WTC11 (cell line): Measurements from ENCODE around the gene MAP3K7. TPM values are rescaled to one million over a fixed set of nuclear protein-coding genes. Genes with fewer than 3 reads are reported as not detected.

Experiments used
- ATAC-seq: fragments of 200-7000 bp; cut with Tn5 transposase; 2 replicates; pipeline ENCODE4 v1.10.0; 2021; ENCODE audit warnings: mild to moderate bottlenecking, moderate library complexity
- CTCF ChIA-PET: fragments of 300-600 bp; sonication (Branson Sonifier 250); formaldehyde crosslinking; loops from one replicate; lab custom pipeline; 2021; ENCODE audit warnings: antibody characterized with exemption; lab: Charles Lee
- POLR2A ChIA-PET: fragments of 350-600 bp; sonication (Branson Sonifier 250); formaldehyde crosslinking; loops from one replicate; lab custom pipeline; 2021; ENCODE audit warnings: antibody characterized with exemption; lab: Charles Lee
- DNase-seq: peaks from one replicate; pipeline ENCODE4 v3.0.0; 2021; ENCODE audit warnings: low spot score
- H3K27ac Mint-ChIP-seq: 2 replicates; pipeline ENCODE4 v1.8.0; 2021; ENCODE audit warnings: mixed read lengths
- H3K27me3 Mint-ChIP-seq: 2 replicates; pipeline ENCODE4 v1.8.0; 2021; ENCODE audit warnings: low read depth, mild to moderate bottlenecking, moderate library complexity, mixed read lengths
- H3K36me3 Mint-ChIP-seq: 2 replicates; pipeline ENCODE4 v1.8.0; 2021; ENCODE audit warnings: mixed read lengths
- H3K4me1 Mint-ChIP-seq: 2 replicates; pipeline ENCODE4 v1.8.0; 2022; ENCODE audit warnings: mixed read lengths
- H3K4me3 Mint-ChIP-seq: 2 replicates; pipeline ENCODE4 v1.8.0; 2021; ENCODE audit warnings: mild to moderate bottlenecking, moderate library complexity, mixed read lengths
- H3K9me3 Mint-ChIP-seq: 2 replicates; pipeline ENCODE4 v1.8.0; 2021; ENCODE audit warnings: mixed read lengths
- CBFB ChIP-seq: sonication (generic); formaldehyde crosslinking; IDR thresholded peaks from 2 replicates; pipeline ENCODE4 v1.8.1; 2022; ENCODE audit warnings: mild to moderate bottlenecking, low read depth, missing genetic modification reagents
- ESRRA ChIP-seq: sonication (generic); formaldehyde crosslinking; IDR thresholded peaks from 2 replicates; pipeline ENCODE4 v1.8.1; 2022; ENCODE audit warnings: mild to moderate bottlenecking, missing genetic modification reagents, borderline replicate concordance
- FOXJ3 ChIP-seq: sonication (generic); formaldehyde crosslinking; IDR thresholded peaks from 2 replicates; pipeline ENCODE4 v1.9.0; 2021; ENCODE audit warnings: missing genetic modification reagents, mild to moderate bottlenecking, borderline replicate concordance
- FOXP1 ChIP-seq: sonication (generic); formaldehyde crosslinking; IDR thresholded peaks from 2 replicates; pipeline ENCODE4 v1.8.0; 2022; ENCODE audit warnings: missing genetic modification reagents, mild to moderate bottlenecking, moderate library complexity, borderline replicate concordance
- FOXP4 ChIP-seq: sonication (generic); formaldehyde crosslinking; IDR thresholded peaks from 2 replicates; pipeline ENCODE4 v1.8.0; 2022; ENCODE audit warnings: mild to moderate bottlenecking, missing genetic modification reagents
- GRHL2 ChIP-seq: fragments of 250-450 bp; sonication (Bioruptor Pico); IDR thresholded peaks from 2 replicates; pipeline ENCODE4 v1.8.0; 2022; ENCODE audit warnings: mild to moderate bottlenecking, moderate library complexity; ENCODE audit not compliant: insufficient replicate concordance, severe bottlenecking
- IRF2 ChIP-seq: sonication (generic); formaldehyde crosslinking; IDR thresholded peaks from 2 replicates; pipeline ENCODE4 v1.8.0; 2022; ENCODE audit warnings: low read depth, missing genetic modification reagents, borderline replicate concordance
- JUN ChIP-seq: sonication (generic); formaldehyde crosslinking; IDR thresholded peaks from 2 replicates; pipeline ENCODE4 v1.8.0; 2023; ENCODE audit warnings: mild to moderate bottlenecking, missing genetic modification reagents
- MXD4 ChIP-seq: fragments of 250-450 bp; sonication (Bioruptor Pico); IDR thresholded peaks from 2 replicates; pipeline ENCODE4 v1.8.0; 2021; ENCODE audit warnings: mild to moderate bottlenecking, moderate library complexity, borderline replicate concordance
- OVOL2 ChIP-seq: fragments of 250-450 bp; sonication (Bioruptor Pico); IDR thresholded peaks from 2 replicates; pipeline ENCODE4 v1.9.0; 2021; ENCODE audit warnings: mild to moderate bottlenecking, borderline replicate concordance
- PREB ChIP-seq: sonication (generic); formaldehyde crosslinking; IDR thresholded peaks from 2 replicates; pipeline ENCODE4 v1.8.1; 2022; ENCODE audit warnings: mild to moderate bottlenecking, missing genetic modification reagents, moderate library complexity, borderline replicate concordance
- RORB ChIP-seq: fragments of 250-450 bp; sonication (Bioruptor Pico); IDR thresholded peaks from 2 replicates; pipeline ENCODE4 v1.9.0; 2021; ENCODE audit warnings: mild to moderate bottlenecking
- SOX15 ChIP-seq: fragments of 250-450 bp; sonication (Bioruptor Pico); IDR thresholded peaks from 2 replicates; pipeline ENCODE4 v1.9.0; 2021; ENCODE audit warnings: mild to moderate bottlenecking
- ZMAT4 ChIP-seq: fragments of 250-450 bp; sonication (Bioruptor Pico); IDR thresholded peaks from 2 replicates; pipeline ENCODE4 v1.9.0; 2021; ENCODE audit warnings: mild to moderate bottlenecking
- ZNF121 ChIP-seq: sonication (generic); formaldehyde crosslinking; IDR thresholded peaks from 2 replicates; pipeline ENCODE4 v1.8.0; 2023; ENCODE audit warnings: missing genetic modification reagents
- ZNF396 ChIP-seq: fragments of 250-450 bp; sonication (Bioruptor Pico); IDR thresholded peaks from 2 replicates; pipeline ENCODE4 v1.8.0; 2021; ENCODE audit warnings: mild to moderate bottlenecking, moderate library complexity, borderline replicate concordance
- ZNF416 ChIP-seq: fragments of 250-450 bp; sonication (Bioruptor Pico); IDR thresholded peaks from 2 replicates; pipeline ENCODE4 v1.9.0; 2021; ENCODE audit warnings: mild to moderate bottlenecking, inconsistent platforms
- total RNA-seq: library from RNA; stranded (reverse); gene quantifications from 3 replicates; pipeline ENCODE4 v1.2.3, GENCODE V29; 2021
- TF ChIP-seq, protein P1 (sequence below): fragments of 250-450 bp; sonication (Bioruptor Pico); IDR thresholded peaks from 2 replicates; pipeline ENCODE4 v1.9.0; 2021; ENCODE audit warnings: mild to moderate bottlenecking, borderline replicate concordance
- TF ChIP-seq, protein P2 (sequence below): sonication (generic); formaldehyde crosslinking; IDR thresholded peaks from 2 replicates; pipeline ENCODE4 v1.8.1; 2023; ENCODE audit warnings: mild to moderate bottlenecking, missing genetic modification reagents, borderline replicate concordance
- TF ChIP-seq, protein P3 (sequence below): sonication (generic); formaldehyde crosslinking; IDR thresholded peaks from 2 replicates; pipeline ENCODE4 v1.8.1; 2023; ENCODE audit warnings: mild to moderate bottlenecking, missing genetic modification reagents

The MAP3K7 gene
- total RNA-seq, 1 experiment from 2014 or later: 36.7 TPM

GRCh38 chr6:90621581-90621980 is 34.7 kb upstream of the MAP3K7 start (continued):
- TF ChIP-seq, protein P1, sequence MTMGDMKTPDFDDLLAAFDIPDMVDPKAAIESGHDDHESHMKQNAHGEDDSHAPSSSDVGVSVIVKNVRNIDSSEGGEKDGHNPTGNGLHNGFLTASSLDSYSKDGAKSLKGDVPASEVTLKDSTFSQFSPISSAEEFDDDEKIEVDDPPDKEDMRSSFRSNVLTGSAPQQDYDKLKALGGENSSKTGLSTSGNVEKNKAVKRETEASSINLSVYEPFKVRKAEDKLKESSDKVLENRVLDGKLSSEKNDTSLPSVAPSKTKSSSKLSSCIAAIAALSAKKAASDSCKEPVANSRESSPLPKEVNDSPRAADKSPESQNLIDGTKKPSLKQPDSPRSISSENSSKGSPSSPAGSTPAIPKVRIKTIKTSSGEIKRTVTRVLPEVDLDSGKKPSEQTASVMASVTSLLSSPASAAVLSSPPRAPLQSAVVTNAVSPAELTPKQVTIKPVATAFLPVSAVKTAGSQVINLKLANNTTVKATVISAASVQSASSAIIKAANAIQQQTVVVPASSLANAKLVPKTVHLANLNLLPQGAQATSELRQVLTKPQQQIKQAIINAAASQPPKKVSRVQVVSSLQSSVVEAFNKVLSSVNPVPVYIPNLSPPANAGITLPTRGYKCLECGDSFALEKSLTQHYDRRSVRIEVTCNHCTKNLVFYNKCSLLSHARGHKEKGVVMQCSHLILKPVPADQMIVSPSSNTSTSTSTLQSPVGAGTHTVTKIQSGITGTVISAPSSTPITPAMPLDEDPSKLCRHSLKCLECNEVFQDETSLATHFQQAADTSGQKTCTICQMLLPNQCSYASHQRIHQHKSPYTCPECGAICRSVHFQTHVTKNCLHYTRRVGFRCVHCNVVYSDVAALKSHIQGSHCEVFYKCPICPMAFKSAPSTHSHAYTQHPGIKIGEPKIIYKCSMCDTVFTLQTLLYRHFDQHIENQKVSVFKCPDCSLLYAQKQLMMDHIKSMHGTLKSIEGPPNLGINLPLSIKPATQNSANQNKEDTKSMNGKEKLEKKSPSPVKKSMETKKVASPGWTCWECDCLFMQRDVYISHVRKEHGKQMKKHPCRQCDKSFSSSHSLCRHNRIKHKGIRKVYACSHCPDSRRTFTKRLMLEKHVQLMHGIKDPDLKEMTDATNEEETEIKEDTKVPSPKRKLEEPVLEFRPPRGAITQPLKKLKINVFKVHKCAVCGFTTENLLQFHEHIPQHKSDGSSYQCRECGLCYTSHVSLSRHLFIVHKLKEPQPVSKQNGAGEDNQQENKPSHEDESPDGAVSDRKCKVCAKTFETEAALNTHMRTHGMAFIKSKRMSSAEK (CRISPR knock-in tag): no peak
- TF ChIP-seq CBFB (CRISPR knock-in tag) (no peak), ESRRA (CRISPR knock-in tag) (no peak), FOXP1 (CRISPR knock-in tag) (no peak)

DNA sequence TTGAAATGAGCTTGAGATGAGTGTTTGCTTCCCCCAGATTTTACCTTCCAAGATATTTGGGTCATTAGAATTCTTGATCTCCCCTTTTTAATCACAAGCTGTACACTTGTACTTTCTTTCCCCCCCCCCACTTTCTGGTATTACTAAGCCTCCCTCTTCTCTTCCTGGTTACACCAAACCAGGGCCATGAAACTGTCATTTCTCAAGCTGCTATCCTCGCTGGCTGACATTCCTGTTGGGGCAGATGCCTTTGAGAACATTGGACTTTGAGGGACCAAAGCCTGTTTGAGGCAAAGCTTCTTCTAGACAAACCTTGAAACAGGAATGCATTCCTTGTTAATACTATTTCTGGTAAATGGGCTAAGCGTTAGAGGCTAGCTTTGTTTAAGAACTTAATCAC is 32.3 kb upstream of the MAP3K7 start:
- Mint-ChIP-seq H3K27me3 (peaks cover 4% of the 10 kb centered on the region), H3K9me3 (peaks cover 8% of the 10 kb centered on the region), H3K4me3 (no peak overlapping the region), H3K27ac (no peak overlapping the region), H3K36me3 (peaks cover 6% of the 10 kb centered on the region), H3K4me1 (peaks cover 15% of the 10 kb centered on the region)
- DNase-seq (no peak), ATAC-seq (no peak)
- ChIA-PET POLR2A (interaction anchor here (1.0 kb wide), 1 partner anchor 9 kb away, joined by 4 read pairs; no protein-coding TSS in a partner anchor), CTCF (interaction anchor here (0.6 kb wide), 1 partner anchor 142 kb away, joined by 3 read pairs; no protein-coding TSS in a partner anchor)
- TF ChIP-seq CBFB (CRISPR knock-in tag): no peak
- no peak for TF ChIP-seq IRF2 (CRISPR knock-in tag)
- TF ChIP-seq ZNF416 (CRISPR knock-in tag): no peak
- TF ChIP-seq ZNF121 (CRISPR knock-in tag): no peak
- no peak for TF ChIP-seq MXD4 (CRISPR knock-in tag)
- TF ChIP-seq RORB (CRISPR knock-in tag): no peak
- TF ChIP-seq PREB (CRISPR knock-in tag): no peak
- no peak for TF ChIP-seq ZNF396 (CRISPR knock-in tag)
- TF ChIP-seq, protein P2, sequence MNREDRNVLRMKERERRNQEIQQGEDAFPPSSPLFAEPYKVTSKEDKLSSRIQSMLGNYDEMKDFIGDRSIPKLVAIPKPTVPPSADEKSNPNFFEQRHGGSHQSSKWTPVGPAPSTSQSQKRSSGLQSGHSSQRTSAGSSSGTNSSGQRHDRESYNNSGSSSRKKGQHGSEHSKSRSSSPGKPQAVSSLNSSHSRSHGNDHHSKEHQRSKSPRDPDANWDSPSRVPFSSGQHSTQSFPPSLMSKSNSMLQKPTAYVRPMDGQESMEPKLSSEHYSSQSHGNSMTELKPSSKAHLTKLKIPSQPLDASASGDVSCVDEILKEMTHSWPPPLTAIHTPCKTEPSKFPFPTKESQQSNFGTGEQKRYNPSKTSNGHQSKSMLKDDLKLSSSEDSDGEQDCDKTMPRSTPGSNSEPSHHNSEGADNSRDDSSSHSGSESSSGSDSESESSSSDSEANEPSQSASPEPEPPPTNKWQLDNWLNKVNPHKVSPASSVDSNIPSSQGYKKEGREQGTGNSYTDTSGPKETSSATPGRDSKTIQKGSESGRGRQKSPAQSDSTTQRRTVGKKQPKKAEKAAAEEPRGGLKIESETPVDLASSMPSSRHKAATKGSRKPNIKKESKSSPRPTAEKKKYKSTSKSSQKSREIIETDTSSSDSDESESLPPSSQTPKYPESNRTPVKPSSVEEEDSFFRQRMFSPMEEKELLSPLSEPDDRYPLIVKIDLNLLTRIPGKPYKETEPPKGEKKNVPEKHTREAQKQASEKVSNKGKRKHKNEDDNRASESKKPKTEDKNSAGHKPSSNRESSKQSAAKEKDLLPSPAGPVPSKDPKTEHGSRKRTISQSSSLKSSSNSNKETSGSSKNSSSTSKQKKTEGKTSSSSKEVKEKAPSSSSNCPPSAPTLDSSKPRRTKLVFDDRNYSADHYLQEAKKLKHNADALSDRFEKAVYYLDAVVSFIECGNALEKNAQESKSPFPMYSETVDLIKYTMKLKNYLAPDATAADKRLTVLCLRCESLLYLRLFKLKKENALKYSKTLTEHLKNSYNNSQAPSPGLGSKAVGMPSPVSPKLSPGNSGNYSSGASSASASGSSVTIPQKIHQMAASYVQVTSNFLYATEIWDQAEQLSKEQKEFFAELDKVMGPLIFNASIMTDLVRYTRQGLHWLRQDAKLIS (CRISPR knock-in tag): no peak
- TF ChIP-seq JUN (CRISPR knock-in tag): no peak
- TF ChIP-seq SOX15 (CRISPR knock-in tag): no peak
- no peak for TF ChIP-seq OVOL2 (CRISPR knock-in tag)
- TF ChIP-seq FOXJ3 (CRISPR knock-in tag): no peak
- no peak for TF ChIP-seq ZMAT4 (CRISPR knock-in tag)
- TF ChIP-seq GRHL2 (CRISPR knock-in tag): no peak
- no peak for TF ChIP-seq FOXP4 (CRISPR knock-in tag)
- TF ChIP-seq, protein P3, sequence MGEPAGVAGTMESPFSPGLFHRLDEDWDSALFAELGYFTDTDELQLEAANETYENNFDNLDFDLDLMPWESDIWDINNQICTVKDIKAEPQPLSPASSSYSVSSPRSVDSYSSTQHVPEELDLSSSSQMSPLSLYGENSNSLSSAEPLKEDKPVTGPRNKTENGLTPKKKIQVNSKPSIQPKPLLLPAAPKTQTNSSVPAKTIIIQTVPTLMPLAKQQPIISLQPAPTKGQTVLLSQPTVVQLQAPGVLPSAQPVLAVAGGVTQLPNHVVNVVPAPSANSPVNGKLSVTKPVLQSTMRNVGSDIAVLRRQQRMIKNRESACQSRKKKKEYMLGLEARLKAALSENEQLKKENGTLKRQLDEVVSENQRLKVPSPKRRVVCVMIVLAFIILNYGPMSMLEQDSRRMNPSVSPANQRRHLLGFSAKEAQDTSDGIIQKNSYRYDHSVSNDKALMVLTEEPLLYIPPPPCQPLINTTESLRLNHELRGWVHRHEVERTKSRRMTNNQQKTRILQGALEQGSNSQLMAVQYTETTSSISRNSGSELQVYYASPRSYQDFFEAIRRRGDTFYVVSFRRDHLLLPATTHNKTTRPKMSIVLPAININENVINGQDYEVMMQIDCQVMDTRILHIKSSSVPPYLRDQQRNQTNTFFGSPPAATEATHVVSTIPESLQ: no peak
